ENCODE measurements around the gene NDUFS1. TPM values are rescaled to one million over a fixed set of nuclear protein-coding genes. Genes with fewer than 3 reads are reported as not detected.

The NDUFS1 gene
- total RNA-seq, 2 experiments from 2014 or later, result 73.4 to 116 TPM

DNA sequence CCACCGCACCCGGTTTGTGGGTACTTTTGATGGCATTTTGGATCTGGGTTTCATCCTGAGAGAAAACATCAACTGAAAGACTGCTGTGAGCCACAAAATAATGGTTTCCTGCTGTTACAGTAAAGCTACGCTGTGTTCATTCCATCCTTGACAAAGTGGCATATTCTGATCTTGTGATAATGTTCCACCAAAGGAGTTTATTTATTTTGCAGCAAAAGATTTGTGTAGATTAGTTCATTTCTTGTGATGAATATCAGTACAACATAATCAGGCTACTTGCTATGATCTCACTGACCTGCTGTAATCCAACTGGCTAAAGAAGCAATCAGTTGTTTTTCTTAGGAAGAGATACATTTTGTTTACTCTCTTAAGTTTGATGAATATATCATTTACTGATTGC is 45.5 kb upstream of the NDUFS1 start:
- no peak overlapping the region for H3K27ac ChIP-seq (ENCODE audit: low read depth, low read length, poor library complexity, severe bottlenecking)
- no peak overlapping the region for H2AFZ ChIP-seq (ENCODE audit: low read length)
- no peaks in the 10 kb centered on the region for H4K20me1 ChIP-seq (ENCODE audit: insufficient read depth, low read length)
- no peaks in the 10 kb centered on the region for H3K9me2 ChIP-seq (ENCODE audit: insufficient read depth, low read length)
- H3K9me3 ChIP-seq (ENCODE audit: low read length), result no peaks in the 10 kb centered on the region
- no peaks in the 10 kb centered on the region for H3K79me2 ChIP-seq (ENCODE audit: insufficient read depth, low read depth, low read length)
- H3K4me2 ChIP-seq (ENCODE audit: low read length), result no peak overlapping the region
- ChIA-PET CTCF (ENCODE audit: unreplicated experiment) (no interaction called here), POLR2A (interaction anchor here (0.7 to 0.8 kb wide), 3 partner anchors 15 to 1009 kb away, joined by 3 read pairs; no protein-coding TSS in a partner anchor)
- intact Hi-C loops (cut with micrococcal nuclease; ENCODE audit: unreplicated experiment), result no loop called here
- H3K4me3 ChIP-seq (ENCODE audit: low read depth, low read length, poor library complexity, severe bottlenecking), result no peak overlapping the region
- BruUV-seq (replicated peaks), result no TSS peak
- TF ChIP-seq EZH2phosphoT487 (IDR thresholded peaks at IDR 0.05; ENCODE audit: borderline replicate concordance, low read depth, low read length), result no peak
- TF ChIP-seq, protein P1, sequence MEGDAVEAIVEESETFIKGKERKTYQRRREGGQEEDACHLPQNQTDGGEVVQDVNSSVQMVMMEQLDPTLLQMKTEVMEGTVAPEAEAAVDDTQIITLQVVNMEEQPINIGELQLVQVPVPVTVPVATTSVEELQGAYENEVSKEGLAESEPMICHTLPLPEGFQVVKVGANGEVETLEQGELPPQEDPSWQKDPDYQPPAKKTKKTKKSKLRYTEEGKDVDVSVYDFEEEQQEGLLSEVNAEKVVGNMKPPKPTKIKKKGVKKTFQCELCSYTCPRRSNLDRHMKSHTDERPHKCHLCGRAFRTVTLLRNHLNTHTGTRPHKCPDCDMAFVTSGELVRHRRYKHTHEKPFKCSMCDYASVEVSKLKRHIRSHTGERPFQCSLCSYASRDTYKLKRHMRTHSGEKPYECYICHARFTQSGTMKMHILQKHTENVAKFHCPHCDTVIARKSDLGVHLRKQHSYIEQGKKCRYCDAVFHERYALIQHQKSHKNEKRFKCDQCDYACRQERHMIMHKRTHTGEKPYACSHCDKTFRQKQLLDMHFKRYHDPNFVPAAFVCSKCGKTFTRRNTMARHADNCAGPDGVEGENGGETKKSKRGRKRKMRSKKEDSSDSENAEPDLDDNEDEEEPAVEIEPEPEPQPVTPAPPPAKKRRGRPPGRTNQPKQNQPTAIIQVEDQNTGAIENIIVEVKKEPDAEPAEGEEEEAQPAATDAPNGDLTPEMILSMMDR (conservative IDR thresholded peaks at IDR 0.05; ENCODE audit: low read length), result no peak
- H3K36me3 ChIP-seq (ENCODE audit: insufficient read depth, low read length), result no peaks in the 10 kb centered on the region
- no peaks in the 10 kb centered on the region for H3K4me1 ChIP-seq (ENCODE audit: insufficient read depth, low read length, poor library complexity, severe bottlenecking)
- DNase-seq (ENCODE audit: low spot score), result no peak

DNA sequence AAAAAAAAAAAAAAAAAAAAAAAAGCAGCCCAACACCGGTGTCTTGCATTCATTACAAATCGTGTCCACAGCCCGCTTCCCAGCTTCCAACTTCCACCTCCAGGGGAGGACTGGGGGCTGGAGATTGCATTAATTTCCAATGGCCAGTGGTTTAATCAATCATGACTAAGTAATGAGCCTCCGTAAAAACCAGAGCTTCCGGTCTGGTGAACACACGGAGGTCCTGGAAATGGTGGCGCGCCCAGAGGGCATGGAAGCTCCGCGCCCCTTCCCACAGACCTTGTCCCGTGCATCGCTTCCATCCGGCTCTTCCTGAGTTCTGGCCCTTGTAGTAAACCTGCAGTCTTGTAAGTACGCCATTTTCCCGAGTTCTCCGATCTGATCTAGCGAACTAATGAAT is 44.1 kb upstream of the NDUFS1 start:
- Histone ChIP-seq H3K4me3 (ENCODE audit: low read depth, low read length, poor library complexity, severe bottlenecking) (no peak overlapping the region), H3K9me3 (ENCODE audit: low read length) (no peaks in the 10 kb centered on the region), H3K4me2 (ENCODE audit: low read length) (no peak overlapping the region), H3K36me3 (ENCODE audit: insufficient read depth, low read length) (no peaks in the 10 kb centered on the region), H3K9me2 (ENCODE audit: insufficient read depth, low read length) (no peaks in the 10 kb centered on the region), H3K27ac (ENCODE audit: low read depth, low read length, poor library complexity, severe bottlenecking) (no peak overlapping the region), H3K4me1 (ENCODE audit: insufficient read depth, low read length, poor library complexity, severe bottlenecking) (no peaks in the 10 kb centered on the region), H3K79me2 (ENCODE audit: insufficient read depth, low read depth, low read length) (no peaks in the 10 kb centered on the region), H2AFZ (ENCODE audit: low read length) (no peak overlapping the region), H4K20me1 (ENCODE audit: insufficient read depth, low read length) (no peaks in the 10 kb centered on the region)
- intact Hi-C loops (cut with micrococcal nuclease; ENCODE audit: unreplicated experiment), result no loop called here
- no TSS peak for BruUV-seq (replicated peaks)
- no peak for DNase-seq (ENCODE audit: low spot score)
- ChIA-PET POLR2A (interaction anchor here (1.0 to 1.4 kb wide), 2 partner anchors 18 to 22 kb away, joined by 3 to 6 read pairs; no protein-coding TSS in a partner anchor), CTCF (ENCODE audit: unreplicated experiment) (no interaction called here)
- TF ChIP-seq EZH2phosphoT487 (IDR thresholded peaks at IDR 0.05; ENCODE audit: borderline replicate concordance, low read depth, low read length), result no peak
- TF ChIP-seq, protein P1 (conservative IDR thresholded peaks at IDR 0.05; ENCODE audit: low read length), result no peak

DNA sequence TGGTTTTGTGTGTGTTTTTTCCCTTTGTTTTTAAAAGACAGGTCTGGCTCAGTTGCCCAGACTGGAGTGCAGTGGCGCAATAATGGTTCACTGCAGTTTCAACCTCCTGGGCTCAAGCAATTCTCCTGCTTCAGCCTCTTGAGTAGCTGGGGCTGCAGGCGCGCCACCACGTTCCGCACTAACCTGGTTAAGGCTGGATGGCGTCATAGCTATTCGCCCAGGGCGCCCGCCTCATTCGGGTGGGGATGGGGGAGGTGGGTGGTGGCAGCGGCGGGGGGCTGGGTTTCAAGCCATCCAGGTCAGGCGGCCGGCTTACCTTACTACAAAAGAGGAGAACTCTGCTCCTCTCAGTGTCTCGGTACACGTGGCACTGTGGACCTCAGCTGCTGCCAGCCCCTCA is 43.2 kb upstream of the NDUFS1 start:
- no peak overlapping the region for H3K4me3 ChIP-seq (ENCODE audit: low read depth, low read length, poor library complexity, severe bottlenecking)
- no peaks in the 10 kb centered on the region for H3K36me3 ChIP-seq (ENCODE audit: insufficient read depth, low read length)
- DNase-seq (ENCODE audit: low spot score), result no peak
- no peaks in the 10 kb centered on the region for H4K20me1 ChIP-seq (ENCODE audit: insufficient read depth, low read length)
- no peaks in the 10 kb centered on the region for H3K4me1 ChIP-seq (ENCODE audit: insufficient read depth, low read length, poor library complexity, severe bottlenecking)
- H3K9me2 ChIP-seq (ENCODE audit: insufficient read depth, low read length), result no peaks in the 10 kb centered on the region
- no peak overlapping the region for H3K4me2 ChIP-seq (ENCODE audit: low read length)
- H3K9me3 ChIP-seq (ENCODE audit: low read length), result no peaks in the 10 kb centered on the region
- CTCF ChIA-PET (ENCODE audit: unreplicated experiment), result no interaction called here
- no peak overlapping the region for H3K27ac ChIP-seq (ENCODE audit: low read depth, low read length, poor library complexity, severe bottlenecking)
- intact Hi-C loops (cut with micrococcal nuclease; ENCODE audit: unreplicated experiment), result no loop called here
- POLR2A ChIA-PET, result interaction anchor here (1.4 kb wide), 1 partner anchor 18 kb away, joined by 3 read pairs; no protein-coding TSS in a partner anchor
- no TSS peak for BruUV-seq (replicated peaks)
- H2AFZ ChIP-seq (ENCODE audit: low read length), result no peak overlapping the region
- TF ChIP-seq, protein P1 (conservative IDR thresholded peaks at IDR 0.05; ENCODE audit: low read length), result no peak
- TF ChIP-seq EZH2phosphoT487 (IDR thresholded peaks at IDR 0.05; ENCODE audit: borderline replicate concordance, low read depth, low read length), result no peak
- H3K79me2 ChIP-seq (ENCODE audit: insufficient read depth, low read depth, low read length), result no peaks in the 10 kb centered on the region
